Stimulated activated CD4-positive, alpha-beta T cell treated with anti-CD3 and anti-CD28 coated beads, Interleukin-4, amount 100 ng/mL, for 1 hour (primary cell): ENCODE results near the gene FSD1.

Experiments
- DNase-seq: peaks from one replicate; pipeline ENCODE4 v3.0.0-alpha.2; 2020

FSD1 gene

GRCh38 chr19:4366666-4367335 is 62.4 kb downstream of the FSD1 start:
- DNase-seq: no peak

- no peak for DNase-seq
These were observed 62.9 kb downstream of the FSD1 start for GRCh38 chr19:4367336-4367723.

GRCh38 chr19:4367781-4368127 is 63.4 kb downstream of the FSD1 start:
- DNase-seq: no peak

- no peak for DNase-seq
These were observed 63.9 kb downstream of the FSD1 start for GRCh38 chr19:4368128-4368820.

- DNase-seq: peak; percentile 56
These were observed 64.9 kb downstream of the FSD1 start for GRCh38 chr19:4369109-4369887.

- DNase-seq: peak; percentile 81
These were observed 65.5 kb downstream of the FSD1 start for GRCh38 chr19:4369888-4370260.

- DNase-seq: no peak
These were observed 66.1 kb downstream of the FSD1 start for GRCh38 chr19:4370418-4371041.

- DNase-seq: no peak
These were observed 67.1 kb downstream of the FSD1 start for GRCh38 chr19:4371247-4372164.

GRCh38 chr19:4372165-4373012 is 68.0 kb downstream of the FSD1 start:
- DNase-seq: no peak

GRCh38 chr19:4373013-4373367 is 68.6 kb downstream of the FSD1 start:
- no peak for DNase-seq
